NK-92 (cell line): ENCODE data around the gene CYTIP.
"Not testable (repeated sequence)": the region's sequence is repeated elsewhere in the genome, so short reads cannot be mapped to it uniquely, and the experiment has no call there.

Source experiments
- DNase-seq: peaks from one replicate; lab custom pipeline; 2025; ENCODE audit not compliant: unreplicated experiment; lab: John Stamatoyannopoulos, UW

Gene CYTIP

DNA sequence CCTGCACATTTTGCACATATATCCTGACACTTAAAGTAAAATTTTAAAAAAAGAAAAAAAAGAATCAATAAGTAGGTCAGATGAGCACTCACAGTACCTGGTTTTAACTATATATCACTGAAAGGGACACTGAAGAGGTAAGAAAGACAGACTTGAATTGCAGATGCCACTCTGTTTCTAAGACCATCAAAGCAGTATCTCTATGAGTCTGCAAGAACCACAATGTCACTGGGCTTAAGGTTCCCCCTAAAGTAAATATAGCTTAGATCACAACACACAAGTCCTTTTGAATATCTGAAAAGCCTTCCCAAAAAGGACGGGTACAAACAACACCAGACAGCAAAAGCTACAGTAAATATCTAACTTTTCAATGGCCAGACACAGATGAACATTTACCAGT is 57.6 kb downstream of the CYTIP start:
- DNase-seq = no peak

DNA sequence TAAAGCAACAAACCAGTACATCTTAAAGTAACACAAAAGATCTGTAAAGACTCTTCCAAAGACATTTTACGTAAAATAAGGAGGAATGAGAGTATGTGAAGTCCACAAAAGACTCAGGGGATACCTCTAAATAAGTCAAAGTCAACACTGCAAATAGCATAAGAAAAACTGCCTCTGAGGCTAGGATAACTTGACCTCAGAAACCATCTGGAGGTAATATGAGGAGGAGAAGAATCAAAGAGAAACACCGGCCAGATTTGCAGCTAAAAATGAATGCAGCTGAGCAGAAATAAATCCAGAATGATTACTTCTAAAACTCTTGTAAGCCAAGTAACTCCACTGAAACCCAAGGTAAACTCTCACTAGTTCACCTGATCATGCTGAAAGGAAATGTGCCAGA is 66.0 kb downstream of the CYTIP start:
- DNase-seq = no peak

- DNase-seq = no peak
Measured at GRCh38 chr2:157376041-157376440, 67.8 kb downstream of the CYTIP start.

- no peak for DNase-seq
Measured at GRCh38 chr2:157375384-157375783, 68.5 kb downstream of the CYTIP start.

- DNase-seq = not testable (repeated sequence)
Measured at GRCh38 chr2:157368508-157368907, 75.4 kb downstream of the CYTIP start.

DNA sequence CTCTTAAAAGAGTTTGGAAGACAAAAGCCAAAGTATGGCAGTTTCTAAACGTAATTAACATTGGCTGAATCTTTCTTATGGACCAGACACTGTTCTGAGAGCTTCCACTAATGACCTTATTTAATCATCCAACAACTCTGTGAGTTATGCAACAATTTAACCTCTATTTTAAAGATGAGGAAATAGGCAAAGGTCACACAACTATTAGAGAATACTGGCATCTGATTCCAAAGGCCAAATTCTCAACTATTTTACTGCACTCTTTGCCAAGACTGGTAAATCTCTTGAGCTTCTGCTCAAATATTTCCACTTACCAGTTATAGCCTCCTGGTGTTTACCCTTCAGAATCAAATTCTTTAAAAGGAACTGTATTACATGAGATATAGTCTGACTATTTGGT is 76.2 kb downstream of the CYTIP start:
- no peak for DNase-seq
